ENCODE results near the gene NOL3. TPM values are rescaled to one million over a fixed set of nuclear protein-coding genes. Genes with fewer than 3 reads are reported as not detected.

NOL3 gene
- total and polyA plus RNA-seq, 8 donors, result 15.2 to 119 (median 22.7) TPM

DNA sequence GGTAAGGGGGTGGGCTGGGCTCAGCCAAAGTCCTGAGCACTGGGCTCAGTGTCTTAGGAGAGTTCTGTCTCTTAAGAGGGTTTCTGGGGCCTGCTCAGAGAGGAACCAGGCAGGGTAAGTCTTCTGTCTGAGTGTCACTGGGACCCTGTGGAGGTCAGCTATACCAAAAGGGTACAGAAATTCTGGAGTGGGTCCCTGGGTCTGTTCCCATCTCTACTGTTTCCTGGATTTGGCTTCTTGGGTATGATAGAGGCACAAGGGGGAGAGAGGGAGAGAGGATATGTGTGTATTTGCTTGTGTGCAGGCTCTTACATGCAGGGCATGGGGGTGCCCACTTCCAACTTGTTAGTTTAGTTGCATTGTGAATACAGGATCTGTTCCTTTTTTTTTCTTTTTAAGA is 23.2 kb downstream of the NOL3 start:
- Histone ChIP-seq H3K27me3 (no peaks in the 10 kb centered on the region), H3K4me3 (peak overlapping the region in 1 of 4 donors; percentile 97), H3K27ac (no peak overlapping the region), H3K4me1 (peaks cover 14 to 19% (median 17%) of the 10 kb centered on the region in 3 donors), H3K36me3 (peaks cover 0 to 27% (median 13%) of the 10 kb centered on the region in 3 donors), H3K9me3 (no peaks in the 10 kb centered on the region)
- ATAC-seq (no peak), DNase-seq (no peak), FAIRE-seq (no peak)
- intact Hi-C loops (cut with DNase I), result no loop called here
- TF ChIP-seq, protein P1, sequence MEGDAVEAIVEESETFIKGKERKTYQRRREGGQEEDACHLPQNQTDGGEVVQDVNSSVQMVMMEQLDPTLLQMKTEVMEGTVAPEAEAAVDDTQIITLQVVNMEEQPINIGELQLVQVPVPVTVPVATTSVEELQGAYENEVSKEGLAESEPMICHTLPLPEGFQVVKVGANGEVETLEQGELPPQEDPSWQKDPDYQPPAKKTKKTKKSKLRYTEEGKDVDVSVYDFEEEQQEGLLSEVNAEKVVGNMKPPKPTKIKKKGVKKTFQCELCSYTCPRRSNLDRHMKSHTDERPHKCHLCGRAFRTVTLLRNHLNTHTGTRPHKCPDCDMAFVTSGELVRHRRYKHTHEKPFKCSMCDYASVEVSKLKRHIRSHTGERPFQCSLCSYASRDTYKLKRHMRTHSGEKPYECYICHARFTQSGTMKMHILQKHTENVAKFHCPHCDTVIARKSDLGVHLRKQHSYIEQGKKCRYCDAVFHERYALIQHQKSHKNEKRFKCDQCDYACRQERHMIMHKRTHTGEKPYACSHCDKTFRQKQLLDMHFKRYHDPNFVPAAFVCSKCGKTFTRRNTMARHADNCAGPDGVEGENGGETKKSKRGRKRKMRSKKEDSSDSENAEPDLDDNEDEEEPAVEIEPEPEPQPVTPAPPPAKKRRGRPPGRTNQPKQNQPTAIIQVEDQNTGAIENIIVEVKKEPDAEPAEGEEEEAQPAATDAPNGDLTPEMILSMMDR (IDR thresholded peaks at IDR 0.05), result no peak

DNA sequence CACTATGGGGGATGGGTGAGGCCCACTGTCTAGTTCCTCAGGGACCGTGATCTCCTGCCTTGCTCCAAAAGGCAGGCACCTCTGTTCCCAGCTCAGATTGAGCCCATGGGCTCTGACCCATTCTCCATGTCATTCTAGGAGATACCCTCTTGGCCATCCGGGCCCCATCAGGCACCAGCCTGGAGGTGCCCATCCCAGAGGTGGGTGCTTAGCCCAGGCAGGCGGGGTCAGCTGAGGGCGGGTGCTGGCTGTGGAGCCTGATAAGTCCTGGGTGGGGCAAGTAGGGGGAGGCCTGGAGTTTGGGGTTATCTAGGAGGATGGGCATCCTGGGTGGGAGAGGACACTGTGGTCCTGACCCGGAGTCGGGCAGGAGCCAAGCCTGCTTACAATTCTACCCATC is 23.9 kb downstream of the NOL3 start:
- Histone ChIP-seq H3K36me3 (peaks cover 0 to 27% (median 13%) of the 10 kb centered on the region in 3 donors), H3K9me3 (no peaks in the 10 kb centered on the region), H3K4me1 (peaks cover 14 to 19% (median 17%) of the 10 kb centered on the region in 3 donors), H3K4me3 (no peak overlapping the region), H3K27ac (no peak overlapping the region), H3K27me3 (no peaks in the 10 kb centered on the region)
- intact Hi-C loops (cut with DNase I), result no loop called here
- TF ChIP-seq, protein P1 (IDR thresholded peaks at IDR 0.05), result no peak
- FAIRE-seq (no peak), DNase-seq (peak in 1 of 6 donors; percentile 40), ATAC-seq (no peak)
- 88 to 95% methylated on average over 6 of the region's 6 CpGs for WGBS, 2 donors

DNA sequence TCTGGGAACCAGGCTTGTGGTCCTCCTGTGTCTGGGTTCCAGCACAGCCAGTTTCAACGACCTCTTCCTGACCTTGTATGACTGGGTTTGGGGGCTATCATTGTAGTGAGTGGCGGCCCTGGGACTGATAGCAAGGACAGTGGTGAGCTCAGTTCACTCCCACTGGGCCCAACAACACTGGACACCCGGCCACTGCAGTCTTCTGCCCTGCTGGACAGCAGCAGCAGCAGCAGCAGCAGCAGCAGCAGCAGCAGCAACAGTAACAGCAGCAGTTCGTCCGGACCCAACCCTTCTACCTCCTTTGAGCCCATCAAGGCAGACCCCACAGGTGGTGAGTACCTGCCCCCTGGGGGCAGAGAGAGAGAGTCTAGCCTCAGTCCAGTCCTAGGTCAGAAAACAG is 25.3 kb downstream of the NOL3 start:
- intact Hi-C loops (cut with DNase I), result no loop called here
- whole genome bisulfite sequencing, 2 donors, result 60 to 67% methylated on average over 5 of the region's 5 CpGs
- peaks cover 0 to 27% (median 13%) of the 10 kb centered on the region in 3 donors for H3K36me3 ChIP-seq

DNA sequence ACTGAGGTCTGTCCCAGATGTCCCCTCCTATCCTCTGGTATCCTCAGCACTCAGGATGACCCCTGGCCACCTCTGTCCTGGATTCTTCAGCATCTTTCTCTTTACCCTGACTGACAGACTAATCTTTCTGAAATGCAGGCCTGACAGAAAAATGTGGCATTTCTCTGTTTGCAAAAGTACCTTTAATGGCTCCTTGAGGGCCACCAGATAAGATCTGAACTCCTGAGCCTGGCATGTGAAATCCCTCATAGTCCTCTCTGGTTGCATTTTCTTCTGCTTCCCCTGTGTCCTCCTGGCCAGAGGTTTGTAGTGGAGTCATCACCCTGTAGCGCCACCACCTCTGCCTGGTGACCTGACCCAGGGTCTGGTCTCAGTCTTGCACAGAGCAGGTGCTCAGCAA is 26.5 kb downstream of the NOL3 start:
- Histone ChIP-seq H3K27me3 (no peaks in the 10 kb centered on the region), H3K4me1 (peaks cover 9 to 14% (median 11%) of the 10 kb centered on the region in 3 donors), H3K27ac (no peak overlapping the region), H3K9me3 (no peaks in the 10 kb centered on the region), H3K36me3 (peaks cover 0 to 33% (median 13%) of the 10 kb centered on the region in 3 donors), H3K4me3 (no peak overlapping the region)
- 92 to 95% methylated on average over 1 of the region's 1 CpG for WGBS, 2 donors
- no peak for FAIRE-seq
- intact Hi-C loops (cut with DNase I), result no loop called here
- DNase-seq, result no peak
- ATAC-seq, result no peak
- TF ChIP-seq, protein P1 (IDR thresholded peaks at IDR 0.05), result no peak

More for the DNA sequence above, 25.3 kb downstream of the NOL3 start:
- TF ChIP-seq, protein P1 (IDR thresholded peaks at IDR 0.05), result no peak
- FAIRE-seq, result no peak
- peaks cover 14 to 19% (median 17%) of the 10 kb centered on the region in 3 donors for H3K4me1 ChIP-seq
- no peaks in the 10 kb centered on the region for H3K9me3 ChIP-seq
- no peaks in the 10 kb centered on the region for H3K27me3 ChIP-seq
- no peak for ATAC-seq
- no peak overlapping the region for H3K27ac ChIP-seq
- no peak for DNase-seq
- no peak overlapping the region for H3K4me3 ChIP-seq

DNA sequence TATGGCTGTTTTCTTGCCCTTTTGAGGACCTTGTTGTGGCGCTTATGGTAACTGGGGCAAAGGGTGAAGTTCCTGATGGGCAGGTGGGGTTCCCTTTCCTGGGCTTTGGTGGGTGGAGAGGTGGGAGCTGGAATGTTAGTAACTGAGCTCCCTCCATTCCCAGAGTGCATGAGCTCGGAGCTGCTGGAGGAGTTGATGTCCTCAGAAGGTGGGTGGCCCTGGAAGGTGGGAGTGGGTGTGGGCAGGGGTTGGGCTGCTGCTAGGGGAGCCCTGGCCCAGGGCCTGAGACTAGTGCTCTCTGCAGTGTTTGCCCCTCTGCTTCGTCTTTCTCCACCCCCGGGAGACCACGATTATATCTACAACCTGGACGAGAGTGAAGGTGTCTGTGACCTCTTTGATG is 27.4 kb downstream of the NOL3 start:
- Histone ChIP-seq H3K27ac (no peak overlapping the region), H3K9me3 (no peaks in the 10 kb centered on the region), H3K4me3 (no peak overlapping the region), H3K27me3 (no peaks in the 10 kb centered on the region), H3K4me1 (peaks cover 8 to 12% (median 8%) of the 10 kb centered on the region in 3 donors), H3K36me3 (peaks cover 0 to 40% (median 17%) of the 10 kb centered on the region in 3 donors)
- no peak for ATAC-seq
- no peak for DNase-seq
- intact Hi-C loops (cut with DNase I), result no loop called here
- FAIRE-seq, result no peak
- 65 to 69% methylated on average over 6 of the region's 6 CpGs for WGBS, 2 donors
- TF ChIP-seq, protein P1 (IDR thresholded peaks at IDR 0.05), result no peak
